Subcutaneous abdominal adipose tissue (tissue), 5 donors: ENCODE results near the gene FAM200B.

ENCODE experiments used
- H3K27ac ChIP-seq: one replicate; pipeline ENCODE4 v1.7.0; 2013; ENCODE audit warnings: low read depth, mild to moderate bottlenecking, inconsistent platforms, low read length, moderate library complexity
- H3K27me3 ChIP-seq, 5 donors: one replicate each; pipeline ENCODE4 v1.7.0; 2013; ENCODE audit warnings: low read length in 5 of 5, inconsistent platforms in 1 of 5; ENCODE audit not compliant: control insufficient read depth in 5 of 5, insufficient read depth in 4 of 5
- H3K36me3 ChIP-seq, 5 donors: one replicate each; pipeline ENCODE4 v1.7.0; 2013; ENCODE audit warnings: low read length in 5 of 5; ENCODE audit not compliant: control insufficient read depth in 5 of 5, insufficient read depth in 5 of 5
- H3K4me1 ChIP-seq, 5 donors: one replicate each; pipeline ENCODE4 v1.7.0; 2013; ENCODE audit warnings: low read length in 5 of 5, mild to moderate bottlenecking in 3 of 5, moderate library complexity in 1 of 5; ENCODE audit not compliant: control insufficient read depth in 5 of 5, insufficient read depth in 5 of 5
- H3K4me3 ChIP-seq, 5 donors: one replicate each; pipeline ENCODE4 v1.7.0; 2013; ENCODE audit warnings: low read length in 5 of 5, low read depth in 1 of 5
- H3K9ac ChIP-seq, 5 donors: one replicate each; pipeline ENCODE4 v1.7.0; 2013; ENCODE audit warnings: low read length in 5 of 5, mild to moderate bottlenecking in 4 of 5, moderate library complexity in 3 of 5
- H3K9me3 ChIP-seq, 5 donors: one replicate each; pipeline ENCODE4 v1.7.0; 2013; ENCODE audit warnings: low read length in 5 of 5; ENCODE audit not compliant: control insufficient read depth in 5 of 5
- donor health status: healthy.
- donor health status: healthy.
- donor health status: healthy.
- donor health status: healthy.
- donor health status: healthy.

Gene FAM200B

DNA sequence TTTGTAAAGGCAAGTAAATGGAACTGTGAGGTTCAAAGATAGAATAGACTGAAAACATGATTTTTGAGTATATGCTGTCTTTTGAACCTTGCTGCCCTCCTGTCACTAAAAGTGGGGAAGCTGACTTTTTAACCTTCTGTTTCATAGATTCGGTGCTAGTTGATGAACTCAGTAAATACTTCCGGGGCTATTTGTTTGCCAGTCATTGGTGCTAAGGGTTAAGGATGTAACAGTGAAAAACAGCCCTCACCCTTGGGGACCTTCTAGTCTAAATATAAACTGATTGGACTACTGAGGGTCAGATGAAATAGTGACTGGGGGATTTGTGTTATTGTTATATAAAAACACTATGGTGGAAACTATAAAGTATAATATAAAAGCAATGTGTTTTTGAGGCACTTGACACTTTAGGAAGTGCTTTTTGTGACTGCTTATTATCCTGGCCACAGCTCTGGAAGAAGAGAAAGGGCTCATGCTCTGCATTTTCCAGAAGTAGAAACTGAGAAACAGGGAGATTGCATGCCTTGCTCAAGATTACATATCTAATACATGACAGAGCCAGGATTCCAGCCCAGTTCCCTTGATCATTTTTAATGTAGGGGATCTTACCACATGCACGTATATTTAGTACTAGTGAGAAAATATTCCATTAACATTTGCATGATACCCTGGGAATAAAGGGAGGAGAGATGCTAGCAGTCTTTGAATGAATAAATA lies 25.2 kb downstream of the FAM200B start:
- Histone ChIP-seq H3K27ac (peak overlapping the region; percentile 91), H3K9ac (peak overlapping the region in 3 of 5 donors; percentile 15 to 42 (median 23)), H3K27me3 (no peaks in the 10 kb centered on the region), H3K36me3 (no peaks in the 10 kb centered on the region), H3K4me1 (peaks cover 0 to 34% (median 21%) of the 10 kb centered on the region in 5 donors), H3K4me3 (peak overlapping the region in 1 of 5 donors; percentile 0), H3K9me3 (no peaks in the 10 kb centered on the region)

DNA sequence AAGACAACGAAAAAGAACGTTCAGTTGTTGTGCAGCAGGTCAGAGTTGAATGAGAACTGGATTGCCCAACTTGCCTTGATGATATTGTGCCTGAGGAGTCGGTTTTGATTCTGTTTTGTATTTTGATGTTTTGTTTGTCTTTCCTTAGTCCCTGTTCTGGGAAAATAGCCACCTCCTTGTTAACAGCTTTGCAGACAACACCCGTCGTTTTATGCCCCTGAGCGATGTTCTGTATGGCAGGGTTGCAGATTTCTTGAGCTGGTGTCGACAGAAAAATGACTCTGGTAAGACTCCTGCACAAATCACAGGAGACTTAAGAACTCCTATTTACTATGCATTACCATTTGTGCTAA lies 25.7 kb downstream of the FAM200B start:
- H3K4me3 ChIP-seq: peak overlapping the region in 2 of 5 donors; percentile 0 to 35
- peak overlapping the region; percentile 91 for H3K27ac ChIP-seq
- H3K9ac ChIP-seq: peak overlapping the region in 2 of 5 donors; percentile 15 to 42
- H3K9me3 ChIP-seq: no peaks in the 10 kb centered on the region
- peaks cover 0 to 5% (median under 1%) of the 10 kb centered on the region in 5 donors for H3K36me3 ChIP-seq
- no peaks in the 10 kb centered on the region for H3K27me3 ChIP-seq
- H3K4me1 ChIP-seq: peaks cover 0 to 31% (median 20%) of the 10 kb centered on the region in 5 donors

DNA sequence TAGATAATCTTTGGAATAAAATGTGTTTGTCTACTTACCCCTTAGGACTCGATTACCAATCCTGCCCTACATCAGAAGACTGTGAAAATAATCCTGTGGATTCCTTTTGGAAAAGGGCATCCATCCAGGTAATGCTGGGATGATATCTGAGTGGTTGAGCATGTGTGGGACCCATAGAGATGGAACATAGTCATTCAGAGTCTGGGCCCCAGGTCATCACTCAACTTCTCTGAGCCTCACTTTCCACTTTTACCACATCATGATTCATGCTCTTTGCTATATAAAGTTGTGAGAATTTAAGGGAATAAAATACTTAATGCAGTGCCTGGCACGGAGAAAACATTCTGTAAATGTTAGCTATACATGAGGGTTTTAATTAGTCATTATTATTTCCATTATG lies 30.1 kb downstream of the FAM200B start:
- no peaks in the 10 kb centered on the region for H3K27me3 ChIP-seq
- no peak overlapping the region for H3K4me3 ChIP-seq
- H3K27ac ChIP-seq: no peak overlapping the region
- no peaks in the 10 kb centered on the region for H3K9me3 ChIP-seq
- no peak overlapping the region for H3K9ac ChIP-seq
- peaks cover 2 to 5% (median 4%) of the 10 kb centered on the region in 5 donors for H3K36me3 ChIP-seq
- peaks cover 2 to 28% (median 19%) of the 10 kb centered on the region in 5 donors for H3K4me1 ChIP-seq

DNA sequence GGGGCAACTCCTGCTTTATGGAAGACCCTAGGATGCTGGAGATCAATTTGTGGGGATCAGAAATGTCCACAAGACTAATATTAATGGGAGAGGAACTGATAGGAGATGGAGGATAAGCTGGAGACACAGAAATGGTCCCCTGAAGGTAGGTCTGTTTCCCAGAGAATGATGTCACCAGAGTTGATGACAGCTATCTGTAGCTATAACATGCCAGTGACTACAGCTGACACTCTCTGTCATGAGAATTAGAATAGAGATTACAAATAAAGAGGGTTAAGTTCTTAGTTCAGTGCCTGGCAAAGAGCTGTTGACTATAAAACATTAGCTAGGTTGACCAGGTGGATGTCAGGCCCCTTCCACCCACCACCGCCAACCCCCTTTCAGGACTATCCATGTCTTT lies 30.6 kb downstream of the FAM200B start:
- no peak overlapping the region for H3K9ac ChIP-seq

DNA sequence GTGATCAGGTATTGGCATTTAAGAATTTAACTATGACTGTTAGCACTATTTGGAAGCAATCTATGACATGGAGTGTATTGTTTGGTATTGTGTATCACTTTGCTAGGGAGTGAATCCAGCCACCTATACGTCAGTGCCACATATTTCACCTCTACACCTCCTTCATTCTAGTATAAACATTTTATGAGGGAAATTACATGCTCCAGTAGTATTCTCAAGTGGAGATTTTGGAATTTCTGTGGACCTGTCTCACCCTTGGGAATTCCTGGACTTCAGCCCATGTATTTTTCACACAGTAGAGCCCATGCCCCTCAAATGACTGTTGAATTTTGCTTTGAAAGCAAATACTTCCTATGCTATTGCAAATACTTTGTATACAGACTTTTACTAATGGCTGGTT lies 32.5 kb downstream of the FAM200B start:
- H3K36me3 ChIP-seq: peaks cover 3 to 8% (median 5%) of the 10 kb centered on the region in 5 donors
- H3K27me3 ChIP-seq: no peaks in the 10 kb centered on the region
- H3K9me3 ChIP-seq: no peaks in the 10 kb centered on the region
- H3K4me1 ChIP-seq: peaks cover 2 to 27% (median 21%) of the 10 kb centered on the region in 5 donors
- H3K4me3 ChIP-seq: no peak overlapping the region
- no peak overlapping the region for H3K27ac ChIP-seq
- H3K9ac ChIP-seq: no peak overlapping the region

More for the DNA sequence above, 30.6 kb downstream of the FAM200B start:
- Histone ChIP-seq H3K4me1 (peaks cover 2 to 29% (median 19%) of the 10 kb centered on the region in 5 donors), H3K4me3 (no peak overlapping the region), H3K36me3 (peaks cover 2 to 5% (median 4%) of the 10 kb centered on the region in 5 donors), H3K27me3 (no peaks in the 10 kb centered on the region), H3K9me3 (no peaks in the 10 kb centered on the region), H3K27ac (no peak overlapping the region)

DNA sequence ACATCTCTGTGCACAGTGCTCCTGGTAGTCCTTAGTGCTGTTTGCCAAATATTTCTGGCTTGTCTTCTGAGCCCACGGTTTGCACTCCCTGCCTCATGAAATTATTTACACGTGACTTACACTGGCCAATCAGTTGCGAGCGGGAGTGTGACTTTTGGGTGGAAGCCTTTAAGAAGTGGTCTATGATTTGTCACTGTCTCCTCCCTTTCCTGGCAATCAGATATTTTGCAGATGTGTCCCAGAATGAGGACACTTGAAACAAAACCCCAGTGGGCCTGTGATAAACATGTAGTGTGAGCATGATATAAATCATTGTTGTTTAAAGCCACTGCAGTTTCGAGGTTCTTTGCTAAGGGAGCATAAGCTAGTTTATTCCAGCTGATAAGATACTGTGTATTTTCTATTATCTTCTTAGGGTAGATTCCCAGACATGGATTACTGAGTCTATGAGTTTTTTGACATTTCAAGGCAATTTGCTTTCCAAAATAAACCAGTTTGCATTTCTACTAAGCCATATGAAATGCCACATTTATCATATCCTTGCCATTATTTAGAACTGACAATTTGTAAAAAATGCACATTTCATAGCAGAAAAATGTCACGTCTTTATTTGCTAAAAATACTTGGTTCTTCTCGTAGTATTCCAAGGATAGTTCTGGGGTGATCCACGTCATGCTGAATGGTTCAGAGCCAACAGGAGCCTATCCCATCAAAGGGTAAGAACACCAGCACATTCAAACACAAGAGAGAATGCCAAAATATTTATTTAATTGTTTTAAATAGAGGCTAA lies 33.2 kb downstream of the FAM200B start:
- Histone ChIP-seq H3K9ac (no peak overlapping the region), H3K4me3 (no peak overlapping the region), H3K36me3 (peaks cover 4 to 12% (median 5%) of the 10 kb centered on the region in 5 donors), H3K27me3 (no peaks in the 10 kb centered on the region), H3K4me1 (peaks cover 2 to 27% (median 21%) of the 10 kb centered on the region in 5 donors), H3K9me3 (no peaks in the 10 kb centered on the region), H3K27ac (no peak overlapping the region)

DNA sequence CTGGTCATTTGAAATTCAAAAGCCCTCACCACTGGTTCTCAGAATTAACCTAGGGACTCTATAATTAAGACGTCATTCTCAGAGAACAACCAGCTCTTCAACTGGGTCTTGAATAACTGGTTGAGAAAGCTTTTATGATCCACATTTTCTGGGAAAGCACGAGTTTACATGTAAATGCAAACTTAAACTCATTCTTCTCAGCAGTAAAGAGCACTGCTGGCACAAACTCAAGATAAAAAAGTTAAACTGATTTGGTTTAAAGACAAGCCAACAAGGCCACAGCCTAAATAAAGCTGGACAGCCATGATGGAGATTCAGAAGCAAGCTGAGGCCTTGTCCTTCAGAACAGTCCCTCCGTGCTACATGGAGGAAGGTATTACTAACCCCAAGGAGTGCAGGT lies 34.5 kb downstream of the FAM200B start:
- H3K4me1 ChIP-seq: peaks cover 2 to 27% (median 21%) of the 10 kb centered on the region in 5 donors
- no peaks in the 10 kb centered on the region for H3K27me3 ChIP-seq
- H3K27ac ChIP-seq: peak overlapping the region; percentile 9
- no peak overlapping the region for H3K9ac ChIP-seq
- H3K36me3 ChIP-seq: peaks cover 4 to 12% (median 5%) of the 10 kb centered on the region in 5 donors
- H3K9me3 ChIP-seq: no peaks in the 10 kb centered on the region
- no peak overlapping the region for H3K4me3 ChIP-seq

DNA sequence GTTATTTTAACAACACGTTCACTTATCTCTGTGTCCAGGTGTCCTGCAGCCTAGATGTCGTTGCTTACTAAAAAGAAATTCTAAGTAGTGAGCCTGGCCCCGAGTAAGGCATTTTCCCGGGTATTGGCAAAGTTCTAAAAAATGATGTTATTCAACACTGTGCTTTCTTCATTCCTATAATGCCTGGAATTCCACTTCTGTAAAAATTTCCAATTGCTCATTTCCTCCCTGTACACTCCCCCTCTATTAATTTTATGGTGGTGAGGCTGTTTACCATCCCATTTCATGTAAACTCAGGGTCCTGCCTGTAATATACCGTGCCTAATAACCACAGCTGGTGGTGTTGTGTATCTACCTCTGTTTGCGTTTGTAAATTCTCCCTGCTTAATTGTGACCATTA lies 35.5 kb downstream of the FAM200B start:
- Histone ChIP-seq H3K27ac (peak overlapping the region; percentile 33), H3K36me3 (peaks cover 2 to 14% (median 5%) of the 10 kb centered on the region in 5 donors), H3K9ac (peak overlapping the region in 2 of 5 donors; percentile 1 to 57), H3K27me3 (no peaks in the 10 kb centered on the region), H3K4me1 (peaks cover 2 to 27% (median 21%) of the 10 kb centered on the region in 5 donors), H3K9me3 (no peaks in the 10 kb centered on the region), H3K4me3 (no peak overlapping the region)

DNA sequence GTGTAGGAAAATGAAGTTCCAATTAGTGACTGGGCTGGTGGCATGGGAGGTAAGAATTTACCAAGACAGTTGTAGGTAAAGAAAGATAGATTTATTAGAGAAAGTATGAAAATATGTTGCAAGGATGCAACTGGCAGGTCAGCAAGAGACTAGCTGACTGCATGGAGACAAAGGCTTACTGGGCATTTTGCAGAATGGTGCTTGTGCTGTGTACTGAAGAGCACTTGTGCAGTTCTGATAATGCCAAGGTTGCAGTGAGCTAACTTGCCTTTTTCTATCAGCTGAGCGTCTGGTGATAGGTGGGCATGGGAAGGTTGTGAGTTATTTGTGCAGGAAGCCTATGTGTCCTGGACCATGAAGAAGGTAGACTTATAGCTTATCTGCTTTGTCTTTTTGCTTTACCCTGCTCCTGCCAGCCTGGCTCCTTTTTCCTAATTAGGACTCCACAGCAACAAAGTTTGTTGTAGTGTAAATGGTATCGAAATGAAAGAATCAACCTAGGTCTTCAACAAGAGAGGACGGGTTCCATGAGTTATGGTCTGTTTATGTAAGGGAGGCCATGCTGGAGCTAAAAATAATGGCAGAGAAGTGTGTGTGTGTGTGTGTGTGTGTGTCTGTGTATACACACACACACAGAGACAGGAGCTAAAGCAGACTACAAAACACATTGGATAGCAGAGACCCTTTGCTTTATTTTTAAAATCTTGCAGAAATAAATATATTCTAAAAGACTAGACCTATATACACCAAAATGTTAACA lies 36.2 kb downstream of the FAM200B start:
- H3K36me3 ChIP-seq: peaks cover 0 to 10% (median 4%) of the 10 kb centered on the region in 5 donors
- peak overlapping the region in 2 of 5 donors; percentile 1 to 57 for H3K9ac ChIP-seq
- H3K27ac ChIP-seq: peak overlapping the region; percentile 33
- no peak overlapping the region for H3K4me3 ChIP-seq
- H3K9me3 ChIP-seq: no peaks in the 10 kb centered on the region
- H3K4me1 ChIP-seq: peaks cover 2 to 27% (median 21%) of the 10 kb centered on the region in 5 donors
- no peaks in the 10 kb centered on the region for H3K27me3 ChIP-seq
